GM12878 (cell line): Measurements from ENCODE around the gene TRIB2. TPM values are rescaled to one million over a fixed set of nuclear protein-coding genes. Genes with fewer than 3 reads are reported as not detected.

Experiments
- ATAC-seq: fragments of 200-7000 bp; cut with Tn5 transposase; 3 replicates; pipeline ENCODE4 v1.9.1; 2020; ENCODE audit warnings: mild to moderate bottlenecking, moderate library complexity
- BruUV-seq: library from RNA; stranded (reverse); fragments of 400-500 nt; replicated peaks from 2 replicates; lab custom pipeline; 2021; lab: Mats Ljungman, UMichigan
- CTCF ChIA-PET: fragments of 300-600 bp; sonication (Branson Sonifier 250); formaldehyde crosslinking; extraction: SDS; loops from one replicate; lab custom pipeline; 2021; ENCODE audit warnings: inconsistent platforms; lab: Yijun Ruan, JAX
- POLR2A ChIA-PET: fragments of 350-600 bp; formaldehyde crosslinking; extraction: SDS; loops from one replicate; lab custom pipeline; 2021; ENCODE audit warnings: inconsistent platforms; lab: Charles Lee
- RAD21 ChIA-PET: fragments of 300-600 bp; sonication (Branson Sonifier 250); formaldehyde crosslinking; loops from one replicate; lab custom pipeline; 2023; ENCODE audit warnings: antibody characterized with exemption; ENCODE audit not compliant: unreplicated experiment; lab: Charles Lee
- SMC1A ChIA-PET: fragments of 300-600 bp; sonication (Branson Sonifier 250); formaldehyde crosslinking; loops from one replicate; lab custom pipeline; 2023; ENCODE audit not compliant: unreplicated experiment, uncharacterized antibody; lab: Charles Lee
- DNase-seq: peaks from one replicate; pipeline ENCODE4 v3.0.0-alpha.2; 2011; ENCODE audit warnings: low read depth, low spot score
- FAIRE-seq: peaks from 3 replicates; lab custom pipeline; 2011; peaks lifted over from hg19 to GRCh38; lab: Jason Lieb, UNC
- H2AFZ ChIP-seq: 2 replicates; pipeline ENCODE4 v1.6.0; 2011; ENCODE audit warnings: low read depth, low read length, control low read depth; ENCODE audit not compliant: control insufficient read depth
- H3K27ac ChIP-seq: 2 replicates; pipeline ENCODE4 v1.5.1; 2011; ENCODE audit warnings: control low read depth; ENCODE audit not compliant: control insufficient read depth, insufficient read depth
- H3K27me3 ChIP-seq, 2 experiments: replicated peaks in 1 of 2; 2 replicates each; pipeline versions ENCODE4 v1.6.0 to v1.6.1; 2011; ENCODE audit warnings: low read length in 1 of 2; ENCODE audit not compliant: control insufficient read depth in 2 of 2, insufficient read depth in 2 of 2
- H3K36me3 ChIP-seq, 2 experiments: 2 replicates each; pipeline ENCODE4 v1.5.1; 2011; ENCODE audit warnings: low read length in 1 of 2; ENCODE audit not compliant: control insufficient read depth in 2 of 2, insufficient read depth in 2 of 2
- H3K4me1 ChIP-seq: 2 replicates; pipeline ENCODE4 v1.6.1; 2011; ENCODE audit warnings: mild to moderate bottlenecking, low read length, moderate library complexity, mixed read lengths; ENCODE audit not compliant: control insufficient read depth, insufficient read depth
- H3K4me2 ChIP-seq: 2 replicates; pipeline ENCODE4 v1.6.0; 2011; ENCODE audit warnings: control low read depth; ENCODE audit not compliant: control insufficient read depth, insufficient read depth
- H3K4me3 ChIP-seq: fragments of 200-600 bp; sonication (generic); 2 replicates; pipeline ENCODE4 v1.5.1; 2016
- H3K79me2 ChIP-seq: 2 replicates; pipeline ENCODE4 v1.6.0; 2011; ENCODE audit warnings: low read length; ENCODE audit not compliant: control insufficient read depth, insufficient read depth
- H3K9ac ChIP-seq: 2 replicates; pipeline ENCODE4 v1.8.0; 2011; ENCODE audit warnings: low read length, control low read depth, mixed read lengths; ENCODE audit not compliant: control insufficient read depth, insufficient read depth
- H3K9me3 ChIP-seq: replicated peaks from 3 replicates; pipeline ENCODE4 v1.5.1; 2011; ENCODE audit warnings: mild to moderate bottlenecking, low read length; ENCODE audit not compliant: control insufficient read depth, insufficient read depth
- H4K20me1 ChIP-seq: 2 replicates; pipeline ENCODE4 v1.6.0; 2011; ENCODE audit not compliant: control insufficient read depth, insufficient read depth
- BCL3 ChIP-seq: IDR thresholded peaks from 2 replicates; pipeline ENCODE4 v1.6.1; 2011; ENCODE audit warnings: borderline replicate concordance, low read depth, mild to moderate bottlenecking, moderate library complexity, low read length; ENCODE audit not compliant: insufficient read depth, poor library complexity, severe bottlenecking
- CBFB ChIP-seq: IDR thresholded peaks from 2 replicates; pipeline ENCODE4 v1.6.1; 2016; ENCODE audit warnings: antibody characterized with exemption, low read depth
- CHD1 ChIP-seq: IDR thresholded peaks from 2 replicates; pipeline ENCODE4 v1.6.1; 2012; ENCODE audit warnings: low read depth, low read length, improper control_type of control experiment
- EP300 ChIP-seq, 2 experiments: fragments of 150-350 bp in 1 of 2; IDR thresholded peaks; 2 replicates each; pipeline ENCODE4 v1.6.1; 2011 to 2012; ENCODE audit warnings: low read depth in 2 of 2, low read length in 2 of 2, borderline replicate concordance in 1 of 2, improper control_type of control experiment in 1 of 2, inconsistent platforms in 1 of 2; ENCODE audit not compliant: control insufficient read depth in 1 of 2
- HSF1 ChIP-seq: fragments of 150-350 bp; IDR thresholded peaks from 2 replicates; pipeline ENCODE4 v1.6.1; 2014; ENCODE audit warnings: mild to moderate bottlenecking, low read depth, low read length
- NFXL1 ChIP-seq: fragments of 450-650 bp; IDR thresholded peaks from 2 replicates; pipeline ENCODE4 v1.6.1; 2017; ENCODE audit warnings: antibody characterized with exemption, mild to moderate bottlenecking, borderline replicate concordance
- POLR2AphosphoS2 ChIP-seq: IDR thresholded peaks from 2 replicates; pipeline ENCODE4 v1.6.1; 2011; ENCODE audit warnings: low read depth, mild to moderate bottlenecking, low read length, improper control_type of control experiment, moderate library complexity
- POLR2AphosphoS5 ChIP-seq: IDR thresholded peaks from 2 replicates; pipeline ENCODE4 v1.6.1; 2011; ENCODE audit warnings: mild to moderate bottlenecking, low read length, inconsistent platforms
- PRDM15 ChIP-seq: fragments of 450-650 bp; formaldehyde crosslinking; IDR thresholded peaks from 2 replicates; pipeline ENCODE4 v1.4.0; 2020; ENCODE audit warnings: mild to moderate bottlenecking, moderate library complexity
- SP1 ChIP-seq: IDR thresholded peaks from one replicate; pipeline ENCODE4 v1.6.1; 2011; ENCODE audit warnings: low read depth, low read length
- SPI1 ChIP-seq: IDR thresholded peaks from 2 replicates; pipeline ENCODE4 v1.6.1; 2011; ENCODE audit warnings: low read depth, mild to moderate bottlenecking, low read length, moderate library complexity, borderline replicate concordance; ENCODE audit not compliant: insufficient read depth
- TBL1XR1 ChIP-seq: IDR thresholded peaks from 2 replicates; pipeline ENCODE4 v1.6.1; 2012; ENCODE audit warnings: low read depth, low read length, improper control_type of control experiment
- ZZZ3 ChIP-seq: IDR thresholded peaks from 2 replicates; pipeline ENCODE4 v1.6.1; 2011; ENCODE audit warnings: low read depth; ENCODE audit not compliant: control insufficient read depth, insufficient read length
- WGBS: methylation state at CpG from one replicate; pipeline ENCODE4 v1.1.6; 2016; ENCODE audit warnings: low lambda C conversion rate; ENCODE audit not compliant: insufficient replicate concordance, insufficient coverage; ENCODE audit errors: missing lambda C conversion rate; 5-methylcytosine and 5-hydroxymethylcytosine counted together
- in situ Hi-C: fragments of 300-500 bp; cut with MboI; formaldehyde crosslinking; loops from 9 replicates; pipeline ENCODE4 v1.14.3; 2018; ENCODE audit warnings: mixed read lengths
- intact Hi-C: fragments of 100-400 bp; cut with micrococcal nuclease; formaldehyde crosslinking; loops from one replicate; pipeline ENCODE4 v1.14.2; 2022; ENCODE audit not compliant: unreplicated experiment
- polyA plus RNA-seq, 11 experiments: library from polyadenylated mRNA; depleted of rRNA in 4 of 11; unstranded in 6 of 11; stranded (reverse) in 5 of 11; fragments of >200 nt; fragmentation: Nextera tagmentation in 4 of 11; fragmentation: Illumina TruSeq in 1 of 11; extraction: Ambion mirVana in 4 of 11; extraction: Trizol in 1 of 11; gene quantifications; 1 replicate in 1 of 11; 2 replicates in 10 of 11; pipeline versions ENCODE4 v1.2.1 to v1.2.3, GENCODE V29; 2011 to 2016; ENCODE audit warnings: inconsistent platforms in 2 of 11, missing spikeins in 2 of 11, low read depth in 1 of 11
- total RNA-seq, 4 experiments: library from RNA; depleted of rRNA in 3 of 4; stranded (reverse); fragments of >200 nt in 3 of 4; fragmentation: Illumina TruSeq in 1 of 4; extraction: Trizol in 1 of 4; gene quantifications; 2 replicates each; pipeline versions ENCODE4 v1.2.1 to v1.2.3, GENCODE V29; 2013 to 2021

The TRIB2 gene
- total and polyA plus RNA-seq, 10 of the 15 experiments (the other 5 are each of a cell fraction or from before 2014, with no cell fraction given), result 1.6 to 9.2 (median 5.2) TPM

GRCh38 chr2:12787891-12788801, 71.4 kb downstream of the TRIB2 start:
- DNase-seq, result no peak
- BruUV-seq, result no TSS peak
- Histone ChIP-seq H3K79me2 (no peaks in the 10 kb centered on the region), H3K27ac (no peak overlapping the region), H2AFZ (no peak overlapping the region), H3K4me2 (no peak overlapping the region), H3K9ac (no peak overlapping the region), H4K20me1 (no peaks in the 10 kb centered on the region), H3K9me3 (no peaks in the 10 kb centered on the region), H3K27me3 (no peaks in the 10 kb centered on the region), H3K4me1 (no peaks in the 10 kb centered on the region), H3K4me3 (no peak overlapping the region), H3K36me3 (no peaks in the 10 kb centered on the region)
- ChIA-PET SMC1A (interaction anchor here (0.6 kb wide), 1 partner anchor 91 kb away, joined by 3 read pairs; no protein-coding TSS in a partner anchor), RAD21 (no interaction called here), CTCF (no interaction called here), POLR2A (no interaction called here)
- WGBS, result 66% methylated on average over 7 of the region's 7 CpGs
- no peak for ATAC-seq
- no peak for FAIRE-seq
- in situ Hi-C loops, result no loop called here
- intact Hi-C loops, result no loop called here
- no peak for TF ChIP-seq SP1
- TF ChIP-seq NFXL1, result no peak
- no peak for TF ChIP-seq CBFB
- TF ChIP-seq CHD1, result no peak
- no peak for TF ChIP-seq POLR2AphosphoS2
- TF ChIP-seq TBL1XR1, result no peak
- no peak for TF ChIP-seq ZZZ3
- no peak for TF ChIP-seq EP300 (IDR thresholded peaks at IDR 0.05; ENCODE audit: borderline replicate concordance in 1 of 2, control insufficient read depth in 1 of 2, low read depth in 2 of 2, low read length in 2 of 2)
- no peak for TF ChIP-seq PRDM15
- no peak for TF ChIP-seq POLR2AphosphoS5
- TF ChIP-seq HSF1, result no peak
- TF ChIP-seq BCL3, result no peak
- no peak for TF ChIP-seq SPI1
